ENCODE data around the gene CETP.

DNA sequence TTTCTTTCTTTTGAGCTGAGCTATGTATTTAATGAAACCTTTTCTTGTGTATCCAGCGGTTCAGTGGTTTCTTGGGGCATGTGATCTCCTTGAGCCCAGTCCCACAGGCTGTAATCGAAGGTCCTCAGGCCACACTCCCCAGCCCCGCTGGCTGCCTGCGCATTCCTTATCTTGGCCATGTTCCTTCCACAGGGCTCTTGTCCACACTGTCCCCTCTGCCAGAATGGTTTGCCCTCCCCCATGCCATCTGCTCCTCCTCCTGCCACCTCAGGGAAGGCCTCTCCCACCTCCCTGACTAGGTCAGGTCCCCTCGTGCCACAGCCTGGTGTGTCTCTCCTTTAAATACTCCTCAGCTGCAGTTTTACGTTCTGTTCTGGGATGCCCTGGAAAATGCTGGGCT, 15.5 kb downstream of the CETP start:
- TF ChIP-seq CHD1 (IDR thresholded peaks at IDR 0.05; ENCODE audit: low read depth, low read length) (no peak), CHD2 (IDR thresholded peaks at IDR 0.05; ENCODE audit: low read length) (no peak), EP300 (IDR thresholded peaks at IDR 0.05; ENCODE audit: borderline replicate concordance in 1 of 2, low read depth in 2 of 2, low read length in 2 of 2) (no peak), POLR2A (IDR thresholded peaks at IDR 0.05; ENCODE audit: control extremely low read depth in 1 of 2, low read depth in 2 of 2, low read length in 2 of 2) (no peak)
- TF ChIP-seq, protein P1, sequence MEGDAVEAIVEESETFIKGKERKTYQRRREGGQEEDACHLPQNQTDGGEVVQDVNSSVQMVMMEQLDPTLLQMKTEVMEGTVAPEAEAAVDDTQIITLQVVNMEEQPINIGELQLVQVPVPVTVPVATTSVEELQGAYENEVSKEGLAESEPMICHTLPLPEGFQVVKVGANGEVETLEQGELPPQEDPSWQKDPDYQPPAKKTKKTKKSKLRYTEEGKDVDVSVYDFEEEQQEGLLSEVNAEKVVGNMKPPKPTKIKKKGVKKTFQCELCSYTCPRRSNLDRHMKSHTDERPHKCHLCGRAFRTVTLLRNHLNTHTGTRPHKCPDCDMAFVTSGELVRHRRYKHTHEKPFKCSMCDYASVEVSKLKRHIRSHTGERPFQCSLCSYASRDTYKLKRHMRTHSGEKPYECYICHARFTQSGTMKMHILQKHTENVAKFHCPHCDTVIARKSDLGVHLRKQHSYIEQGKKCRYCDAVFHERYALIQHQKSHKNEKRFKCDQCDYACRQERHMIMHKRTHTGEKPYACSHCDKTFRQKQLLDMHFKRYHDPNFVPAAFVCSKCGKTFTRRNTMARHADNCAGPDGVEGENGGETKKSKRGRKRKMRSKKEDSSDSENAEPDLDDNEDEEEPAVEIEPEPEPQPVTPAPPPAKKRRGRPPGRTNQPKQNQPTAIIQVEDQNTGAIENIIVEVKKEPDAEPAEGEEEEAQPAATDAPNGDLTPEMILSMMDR (IDR thresholded peaks at IDR 0.05; ENCODE audit: control extremely low read depth in 1 of 3, insufficient read depth in 1 of 3, low read depth in 1 of 3, low read length in 3 of 3), result no peak
